Psoas muscle (tissue), 8 donors: Measurements from ENCODE around the gene VKORC1L1. TPM values are rescaled to one million over a fixed set of nuclear protein-coding genes. Genes with fewer than 3 reads are reported as not detected.
"Not testable (repeated sequence)": the region's sequence is repeated elsewhere in the genome, so short reads cannot be mapped to it uniquely, and the experiment has no call there.

Experiments used
- ATAC-seq, 4 donors: fragments of 200-7000 bp; cut with Tn5 transposase; one replicate each; pipeline ENCODE4 v1.9.1; 2020; ENCODE audit warnings: moderate library complexity in 3 of 4, mild to moderate bottlenecking in 2 of 4
- DNase-seq, 2 donors: peaks; one replicate each; pipeline ENCODE4 v3.0.0-alpha.2; 2020
- H3K27ac ChIP-seq: fragments of 200-600 bp; one replicate; pipeline ENCODE4 v1.8.0; 2022
- H3K27me3 ChIP-seq, 3 donors: fragments of 200-600 bp in 1 of 3; one replicate each; pipeline versions ENCODE4 v1.6.1 to v1.8.0; 2013 to 2022; ENCODE audit warnings: low read length in 2 of 3, mild to moderate bottlenecking in 2 of 3, moderate library complexity in 1 of 3; ENCODE audit not compliant: insufficient read depth in 3 of 3
- H3K36me3 ChIP-seq, 2 donors: fragments of 200-600 bp in 1 of 2; one replicate each; pipeline versions ENCODE4 v1.6.1 to v1.8.0; 2013 to 2022; ENCODE audit warnings: low read depth in 1 of 2, mild to moderate bottlenecking in 1 of 2, moderate library complexity in 1 of 2; ENCODE audit not compliant: insufficient read depth in 1 of 2
- H3K4me1 ChIP-seq: fragments of 200-600 bp; one replicate; pipeline ENCODE4 v1.8.0; 2022
- H3K4me3 ChIP-seq: fragments of 200-600 bp; one replicate; pipeline ENCODE4 v1.8.0; 2022; ENCODE audit warnings: mild to moderate bottlenecking
- H3K9me3 ChIP-seq: fragments of 200-600 bp; one replicate; pipeline ENCODE4 v1.8.0; 2022
- CTCF ChIP-seq: fragments of 200-600 bp; IDR thresholded peaks from one replicate; pipeline ENCODE4 v1.8.0; 2022; ENCODE audit warnings: antibody characterized with exemption
- WGBS, 3 donors: extraction: QIAGEN DNeasy Blood & Tissue Kit; methylation state at CpG; one replicate each; pipeline versions ENCODE4 v1.1.6 to v1.1.7; 2013; 5-methylcytosine and 5-hydroxymethylcytosine counted together
- intact Hi-C, 2 donors: fragments of 100-400 bp; cut with DNase I; formaldehyde crosslinking; loops; one replicate each; pipeline versions ENCODE4 v1.11.0 to v1.14.2; 2022
- polyA plus RNA-seq, 3 donors: library from polyadenylated mRNA; stranded (reverse); fragments of 200-250 nt; gene quantifications; one replicate each; pipeline ENCODE4 v1.2.3, GENCODE V29; 2013
- total RNA-seq, 4 donors: library from RNA; stranded (reverse); fragmentation: NEBNext Ultra II Directional in 2 of 4; extraction: Animal tissue kit (Norgen Biotek cat#: 25700) in 2 of 4; gene quantifications; one replicate each; pipeline versions ENCODE4 v1.2.1 to v1.2.4, GENCODE V29; 2021 to 2023
- donor health status: healthy with polysubstance abuse.
- donor health status: DM: no; HTN: no; CAD: no; lungs with moderate emphysema.
- donor health status: Bipolar disorder and iron deficiency.
- donor health status: healthy.
- donor health status: DM: yes; HTN: yes; CAD: no.
- donor health status: DM: no; HTN: no; CAD: no.
- donor health status: DM: no; HTN: no; CAD: no.
- donor health status: DM: yes; HTN: yes; CAD: no.

VKORC1L1 gene
- total and polyA plus RNA-seq, 7 donors: 9.9 to 24.4 (median 19.4) TPM

GRCh38 chr7:65889722-65890121 is 16.8 kb downstream of the VKORC1L1 start:
- H3K36me3 ChIP-seq: peaks cover 0 to 11% of the 10 kb centered on the region in 2 donors
- not testable (repeated sequence) for DNase-seq, ATAC-seq, H3K9me3 ChIP-seq, H3K27me3 ChIP-seq, H3K4me3 ChIP-seq, H3K27ac ChIP-seq
- 87 to 96% (median 90%) methylated on average over 2 of the region's 2 CpGs for WGBS, 3 donors
- peaks cover 17% of the 10 kb centered on the region for H3K4me1 ChIP-seq
- intact Hi-C loops: loop anchor here in 1 of 2 donors (10.0 kb wide), 1 partner anchor 85 kb away; no protein-coding TSS in a partner anchor

- H3K4me3 ChIP-seq: no peak overlapping the region
- intact Hi-C loops: loop anchor here in 1 of 2 donors (10.0 kb wide), 1 partner anchor 83 kb away; no protein-coding TSS in a partner anchor
- no peaks in the 10 kb centered on the region for H3K27me3 ChIP-seq
- no peak for TF ChIP-seq CTCF
- DNase-seq (no peak), ATAC-seq (no peak)
- H3K9me3 ChIP-seq: no peaks in the 10 kb centered on the region
- 64 to 72% (median 64%) methylated on average over 5 of the region's 5 CpGs for WGBS, 3 donors
- H3K4me1 ChIP-seq: peaks cover 15% of the 10 kb centered on the region
- H3K36me3 ChIP-seq: peaks cover 0 to 11% of the 10 kb centered on the region in 2 donors
- no peak overlapping the region for H3K27ac ChIP-seq
Measured at GRCh38 chr7:65892161-65892560, 19.3 kb downstream of the VKORC1L1 start.

- intact Hi-C loops: loop anchor here in 1 of 2 donors (10.0 kb wide), 1 partner anchor 82 kb away; no protein-coding TSS in a partner anchor
- Histone ChIP-seq H3K27me3 (no peaks in the 10 kb centered on the region), H3K4me1 (peaks cover 8% of the 10 kb centered on the region), H3K36me3 (peaks cover 0 to 11% of the 10 kb centered on the region in 2 donors), H3K4me3 (no peak overlapping the region), H3K9me3 (no peaks in the 10 kb centered on the region), H3K27ac (no peak overlapping the region)
- ATAC-seq (no peak), DNase-seq (no peak)
- 78 to 86% (median 83%) methylated on average over 1 of the region's 1 CpG for WGBS, 3 donors
- no peak for TF ChIP-seq CTCF
Measured at GRCh38 chr7:65892835-65893234, 20.0 kb downstream of the VKORC1L1 start.

- Histone ChIP-seq H3K4me3 (no peak overlapping the region), H3K4me1 (peaks cover 8% of the 10 kb centered on the region), H3K36me3 (peaks cover 0 to 2% of the 10 kb centered on the region in 2 donors), H3K27ac (no peak overlapping the region), H3K9me3 (no peaks in the 10 kb centered on the region), H3K27me3 (no peaks in the 10 kb centered on the region)
- no peak for DNase-seq
- no peak for TF ChIP-seq CTCF
- intact Hi-C loops: loop anchor here in 1 of 2 donors (10.0 kb wide), 1 partner anchor 78 kb away; no protein-coding TSS in a partner anchor
- no peak for ATAC-seq
- WGBS, 3 donors: 92 to 96% (median 93%) methylated on average over 4 of the region's 4 CpGs
Measured at GRCh38 chr7:65896279-65896870, 23.5 kb downstream of the VKORC1L1 start.

- intact Hi-C loops: loop anchor here in 1 of 2 donors (10.0 kb wide), 1 partner anchor 78 kb away; no protein-coding TSS in a partner anchor
- H3K4me1 ChIP-seq, H3K27ac ChIP-seq, ATAC-seq, H3K27me3 ChIP-seq, H3K4me3 ChIP-seq, H3K36me3 ChIP-seq, H3K9me3 ChIP-seq, DNase-seq: not testable (repeated sequence)
- 95 to 100% (median 97%) methylated on average over 3 of the region's 3 CpGs for WGBS, 3 donors
Measured at GRCh38 chr7:65897289-65897688, 24.4 kb downstream of the VKORC1L1 start.

GRCh38 chr7:65898677-65899447 is 26.0 kb downstream of the VKORC1L1 start:
- H3K27me3 ChIP-seq, H3K27ac ChIP-seq, H3K36me3 ChIP-seq, ATAC-seq, H3K9me3 ChIP-seq, DNase-seq, H3K4me3 ChIP-seq, H3K4me1 ChIP-seq: not testable (repeated sequence)
- 31 to 56% (median 38%) methylated on average over 2 of the region's 2 CpGs for WGBS, 3 donors
- intact Hi-C loops: loop anchor here in 1 of 2 donors (10.0 kb wide), 1 partner anchor 76 kb away; no protein-coding TSS in a partner anchor
